ENCODE data around the gene LETM1.
"Not testable (repeated sequence)": the region's sequence is repeated elsewhere in the genome, so short reads cannot be mapped to it uniquely, and the experiment has no call there.

DNA sequence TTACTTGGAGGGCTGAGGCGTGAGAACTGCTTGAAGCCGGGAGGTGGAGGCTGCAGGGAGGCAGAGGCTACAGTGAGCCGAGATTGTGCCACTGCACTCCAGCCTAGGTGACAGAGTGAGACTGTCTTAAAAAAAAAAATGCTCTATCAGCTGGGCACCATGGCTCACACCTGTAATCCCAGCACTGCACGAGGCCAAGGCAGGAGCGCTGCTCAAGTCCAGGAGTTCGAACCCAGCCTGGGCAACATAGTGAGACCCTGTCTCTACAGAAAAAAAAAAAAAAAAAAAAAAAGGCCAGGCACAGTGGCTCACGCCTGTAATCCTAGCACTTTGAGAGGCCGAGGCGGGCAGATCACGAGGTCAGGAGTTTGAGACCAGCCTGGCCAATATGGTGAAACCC, 11.3 kb downstream of the LETM1 start:
- TF ChIP-seq, protein P1, sequence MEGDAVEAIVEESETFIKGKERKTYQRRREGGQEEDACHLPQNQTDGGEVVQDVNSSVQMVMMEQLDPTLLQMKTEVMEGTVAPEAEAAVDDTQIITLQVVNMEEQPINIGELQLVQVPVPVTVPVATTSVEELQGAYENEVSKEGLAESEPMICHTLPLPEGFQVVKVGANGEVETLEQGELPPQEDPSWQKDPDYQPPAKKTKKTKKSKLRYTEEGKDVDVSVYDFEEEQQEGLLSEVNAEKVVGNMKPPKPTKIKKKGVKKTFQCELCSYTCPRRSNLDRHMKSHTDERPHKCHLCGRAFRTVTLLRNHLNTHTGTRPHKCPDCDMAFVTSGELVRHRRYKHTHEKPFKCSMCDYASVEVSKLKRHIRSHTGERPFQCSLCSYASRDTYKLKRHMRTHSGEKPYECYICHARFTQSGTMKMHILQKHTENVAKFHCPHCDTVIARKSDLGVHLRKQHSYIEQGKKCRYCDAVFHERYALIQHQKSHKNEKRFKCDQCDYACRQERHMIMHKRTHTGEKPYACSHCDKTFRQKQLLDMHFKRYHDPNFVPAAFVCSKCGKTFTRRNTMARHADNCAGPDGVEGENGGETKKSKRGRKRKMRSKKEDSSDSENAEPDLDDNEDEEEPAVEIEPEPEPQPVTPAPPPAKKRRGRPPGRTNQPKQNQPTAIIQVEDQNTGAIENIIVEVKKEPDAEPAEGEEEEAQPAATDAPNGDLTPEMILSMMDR (conservative IDR thresholded peaks at IDR 0.05; ENCODE audit: low read depth, low read length): not testable (repeated sequence)
- not testable (repeated sequence) for TF ChIP-seq EZH2 (IDR thresholded peaks at IDR 0.05; ENCODE audit: borderline replicate concordance, low read depth, low read length, poor library complexity, severe bottlenecking)

Measured in A673 (cell line).